HS-27A (cell line): ENCODE data around the gene AGBL5.
"Not testable (repeated sequence)": the region's sequence is repeated elsewhere in the genome, so short reads cannot be mapped to it uniquely, and the experiment has no call there.

Source experiments
- DNase-seq: peaks from one replicate; pipeline ENCODE4 v3.0.0-alpha.2; 2012; ENCODE audit warnings: low read depth, missing footprints

Gene AGBL5

GRCh38 chr2:27053776-27054175 lies 2.3 kb downstream of the AGBL5 start:
- DNase-seq, result no peak

GRCh38 chr2:27054721-27055120 lies 3.3 kb downstream of the AGBL5 start:
- DNase-seq, result no peak

GRCh38 chr2:27057184-27057583 lies 5.7 kb downstream of the AGBL5 start:
- DNase-seq, result no peak

GRCh38 chr2:27058210-27058609 lies 6.7 kb downstream of the AGBL5 start:
- DNase-seq, result no peak

GRCh38 chr2:27059141-27059820 lies 7.8 kb downstream of the AGBL5 start:
- DNase-seq, result no peak

GRCh38 chr2:27060323-27060722 lies 8.9 kb downstream of the AGBL5 start:
- no peak for DNase-seq

GRCh38 chr2:27065128-27065527 lies 13.7 kb downstream of the AGBL5 start:
- no peak for DNase-seq

GRCh38 chr2:27067385-27067784 lies 15.9 kb downstream of the AGBL5 start:
- DNase-seq, result no peak

- no peak for DNase-seq
Measured at GRCh38 chr2:27069436-27069835, 18.0 kb downstream of the AGBL5 start.

- DNase-seq, result no peak
Measured at GRCh38 chr2:27069961-27070618, 18.6 kb downstream of the AGBL5 start.

- no peak for DNase-seq
Measured at GRCh38 chr2:27070653-27071276, 19.3 kb downstream of the AGBL5 start.

- DNase-seq, result peak; percentile 57
Measured at GRCh38 chr2:27071277-27071989, 20.0 kb downstream of the AGBL5 start, which contains the start of gene OST4. Gene OST4 (minus strand): TSS chr2:27071654.

- no peak for DNase-seq
Measured at GRCh38 chr2:27071990-27072830, 20.7 kb downstream of the AGBL5 start.

- no peak for DNase-seq
Measured at GRCh38 chr2:27072920-27073319, 21.5 kb downstream of the AGBL5 start.

- DNase-seq, result no peak
Measured at GRCh38 chr2:27073782-27074181, 22.3 kb downstream of the AGBL5 start.

- DNase-seq, result no peak
Measured at GRCh38 chr2:27074738-27075565, 23.5 kb downstream of the AGBL5 start.

- not testable (repeated sequence) for DNase-seq
Measured at GRCh38 chr2:27075566-27075871, 24.1 kb downstream of the AGBL5 start.

- no peak for DNase-seq
Measured at GRCh38 chr2:27076323-27076722, 24.9 kb downstream of the AGBL5 start.

GRCh38 chr2:27077231-27077630 lies 25.8 kb downstream of the AGBL5 start:
- no peak for DNase-seq

GRCh38 chr2:27078267-27079194 lies 27.1 kb downstream of the AGBL5 start, which contains the start of gene EMILIN1:
Gene EMILIN1 (plus strand): TSS chr2:27078615. CDS start chr2:27079066, 451 bp downstream.
- no peak for DNase-seq
